NK-92 (cell line): Measurements from ENCODE around the gene ULBP1.
"Not testable (repeated sequence)": the region's sequence is repeated elsewhere in the genome, so short reads cannot be mapped to it uniquely, and the experiment has no call there.

Source experiments
- DNase-seq: peaks from one replicate; lab custom pipeline; 2025; ENCODE audit not compliant: unreplicated experiment; lab: John Stamatoyannopoulos, UW

Gene ULBP1

GRCh38 chr6:149951626-149952025 lies 12.1 kb upstream of the ULBP1 start:
- DNase-seq = no peak

- not testable (repeated sequence) for DNase-seq
Measured at GRCh38 chr6:149953390-149953789, 10.4 kb upstream of the ULBP1 start.

GRCh38 chr6:149953934-149954327 lies 9.8 kb upstream of the ULBP1 start:
- DNase-seq = not testable (repeated sequence)

GRCh38 chr6:149954328-149954983 lies 9.3 kb upstream of the ULBP1 start:
- DNase-seq = not testable (repeated sequence)

GRCh38 chr6:149954984-149955653 lies 8.6 kb upstream of the ULBP1 start:
- DNase-seq = not testable (repeated sequence)

GRCh38 chr6:149955654-149956317 lies 8.0 kb upstream of the ULBP1 start:
- not testable (repeated sequence) for DNase-seq

- DNase-seq = not testable (repeated sequence)
Measured at GRCh38 chr6:149958124-149958523, 5.6 kb upstream of the ULBP1 start.

GRCh38 chr6:149959806-149960205 lies 3.9 kb upstream of the ULBP1 start:
- DNase-seq = not testable (repeated sequence)

- no peak for DNase-seq
Measured at GRCh38 chr6:149960488-149960887, 3.3 kb upstream of the ULBP1 start.

GRCh38 chr6:149961728-149962425 lies 1.9 kb upstream of the ULBP1 start:
- no peak for DNase-seq

- no peak for DNase-seq
Measured at GRCh38 chr6:149962461-149963211, 1.1 kb upstream of the ULBP1 start.

GRCh38 chr6:149963212-149963461 lies 606 bp upstream of the ULBP1 start:
- DNase-seq = no peak

- DNase-seq = no peak
Measured at GRCh38 chr6:149964308-149965193, 808 bp downstream of the ULBP1 start.

GRCh38 chr6:149965194-149966020 lies 1.7 kb downstream of the ULBP1 start:
- no peak for DNase-seq

GRCh38 chr6:149966319-149966718 lies 2.6 kb downstream of the ULBP1 start:
- DNase-seq = not testable (repeated sequence)

GRCh38 chr6:149967591-149967990 lies 3.8 kb downstream of the ULBP1 start:
- no peak for DNase-seq

GRCh38 chr6:149967999-149968398 lies 4.3 kb downstream of the ULBP1 start:
- not testable (repeated sequence) for DNase-seq

GRCh38 chr6:149968909-149969308 lies 5.2 kb downstream of the ULBP1 start:
- not testable (repeated sequence) for DNase-seq

GRCh38 chr6:149969635-149970034 lies 5.9 kb downstream of the ULBP1 start:
- DNase-seq = no peak
